Trophoblast cell (in vitro differentiated cells and primary cell): ENCODE data around the gene TRIM41.

ENCODE experiments used
- DNase-seq, 2 donors: peaks; one replicate each; pipeline ENCODE4 v3.0.0-alpha.2; 2016
- H2AFZ ChIP-seq: 2 replicates; pipeline ENCODE4 v1.6.1; 2013; ENCODE audit warnings: low read length, moderate library complexity, mild to moderate bottlenecking; ENCODE audit not compliant: insufficient read depth, poor library complexity
- H2AK5ac ChIP-seq: 2 replicates; pipeline ENCODE4 v1.6.1; 2013; ENCODE audit warnings: mild to moderate bottlenecking, low read length
- H2BK120ac ChIP-seq: 2 replicates; pipeline ENCODE4 v1.6.1; 2013; ENCODE audit warnings: low read length, mild to moderate bottlenecking, moderate library complexity; ENCODE audit not compliant: insufficient read depth, poor library complexity
- H2BK12ac ChIP-seq: 2 replicates; pipeline ENCODE4 v1.6.1; 2013; ENCODE audit warnings: mild to moderate bottlenecking, low read length, moderate library complexity
- H2BK5ac ChIP-seq: 2 replicates; pipeline ENCODE4 v1.6.1; 2013; ENCODE audit warnings: low read length, low read depth, moderate library complexity, mild to moderate bottlenecking; ENCODE audit not compliant: poor library complexity
- H3K14ac ChIP-seq: 2 replicates; pipeline ENCODE4 v1.6.1; 2013; ENCODE audit warnings: mild to moderate bottlenecking, low read length
- H3K18ac ChIP-seq: 2 replicates; pipeline ENCODE4 v1.6.1; 2013; ENCODE audit warnings: mild to moderate bottlenecking, low read length
- H3K23ac ChIP-seq: 2 replicates; pipeline ENCODE4 v1.6.1; 2013; ENCODE audit warnings: low read length
- H3K27ac ChIP-seq: 2 replicates; pipeline ENCODE4 v1.5.1; 2013; ENCODE audit warnings: low read depth, mild to moderate bottlenecking, inconsistent platforms, low read length, moderate library complexity
- H3K27me3 ChIP-seq: 2 replicates; pipeline ENCODE4 v1.6.1; 2013; ENCODE audit warnings: inconsistent platforms, mild to moderate bottlenecking, low read length, moderate library complexity; ENCODE audit not compliant: insufficient read depth
- H3K36me3 ChIP-seq, 2 experiments: 1 replicate in 1 of 2; 2 replicates in 1 of 2; pipeline ENCODE4 v1.6.1; 2013; ENCODE audit warnings: low read length in 2 of 2, mild to moderate bottlenecking in 2 of 2, moderate library complexity in 1 of 2; ENCODE audit not compliant: insufficient read depth in 2 of 2, control insufficient read depth in 1 of 2
- H3K4ac ChIP-seq: 2 replicates; pipeline ENCODE4 v1.6.1; 2013; ENCODE audit warnings: low read depth, mild to moderate bottlenecking, low read length, moderate library complexity
- H3K4me1 ChIP-seq, 2 experiments: 1 replicate in 1 of 2; 2 replicates in 1 of 2; pipeline ENCODE4 v1.6.1; 2013; ENCODE audit warnings: low read length in 2 of 2, mild to moderate bottlenecking in 2 of 2, moderate library complexity in 1 of 2; ENCODE audit not compliant: insufficient read depth in 2 of 2, control insufficient read depth in 1 of 2
- H3K4me2 ChIP-seq: 2 replicates; pipeline ENCODE4 v1.6.1; 2013; ENCODE audit warnings: inconsistent platforms, mild to moderate bottlenecking, low read length, moderate library complexity
- H3K4me3 ChIP-seq: 2 replicates; pipeline ENCODE4 v1.5.1; 2013; ENCODE audit warnings: mild to moderate bottlenecking, low read depth, low read length, inconsistent platforms
- H3K79me1 ChIP-seq: one replicate; pipeline ENCODE4 v1.6.1; 2013; ENCODE audit warnings: low read length
- H3K79me2 ChIP-seq: 2 replicates; pipeline ENCODE4 v1.6.1; 2013; ENCODE audit warnings: low read length, mild to moderate bottlenecking; ENCODE audit not compliant: control insufficient read depth, insufficient read depth, poor library complexity
- H3K9ac ChIP-seq: 2 replicates; pipeline ENCODE4 v1.6.1; 2013; ENCODE audit warnings: mild to moderate bottlenecking, low read length
- H3K9me3 ChIP-seq: 2 replicates; pipeline ENCODE4 v1.6.1; 2013; ENCODE audit warnings: low read depth, mild to moderate bottlenecking, control low read depth, inconsistent platforms, low read length; ENCODE audit not compliant: insufficient read depth
- H4K12ac ChIP-seq: 2 replicates; pipeline ENCODE4 v1.6.1; 2013; ENCODE audit warnings: low read depth, mild to moderate bottlenecking, low read length, moderate library complexity
- H4K8ac ChIP-seq: 2 replicates; pipeline ENCODE4 v1.6.1; 2013; ENCODE audit warnings: low read depth, mild to moderate bottlenecking, low read length, moderate library complexity
- H4K91ac ChIP-seq: one replicate; pipeline ENCODE4 v1.6.1; 2013; ENCODE audit warnings: low read depth, mild to moderate bottlenecking, low read length, moderate library complexity
- WGBS: extraction: QIAGEN DNeasy Blood & Tissue Kit; methylation state at CpG from one replicate; pipeline ENCODE4 v1.1.7; 2013; ENCODE audit warnings: missing lambda C conversion rate; ENCODE audit not compliant: insufficient read length, insufficient coverage; ENCODE audit errors: extremely low coverage; 5-methylcytosine and 5-hydroxymethylcytosine counted together

The TRIM41 gene

GRCh38 chr5:181186022-181186421 lies 37.1 kb upstream of the TRIM41 start:
- no peaks in the 10 kb centered on the region for H3K9me3 ChIP-seq
- peaks cover 10% of the 10 kb centered on the region for H3K27me3 ChIP-seq
- H4K8ac ChIP-seq: no peak overlapping the region
- no peaks in the 10 kb centered on the region for H3K36me3 ChIP-seq
- no peaks in the 10 kb centered on the region for H3K79me2 ChIP-seq
- no peak overlapping the region for H4K12ac ChIP-seq
- H2BK120ac ChIP-seq: no peak overlapping the region
- H3K4me2 ChIP-seq: no peak overlapping the region
- DNase-seq: no peak
- no peak overlapping the region for H3K27ac ChIP-seq
- no peak overlapping the region for H4K91ac ChIP-seq
- H3K18ac ChIP-seq: no peak overlapping the region
- no peak overlapping the region for H3K4ac ChIP-seq
- H3K14ac ChIP-seq: no peak overlapping the region
- H3K4me3 ChIP-seq: no peak overlapping the region
- no CpG with 5 or more reads among the region's 6 CpGs for WGBS
- no peak overlapping the region for H2AFZ ChIP-seq
- no peaks in the 10 kb centered on the region for H3K4me1 ChIP-seq
- H2BK12ac ChIP-seq: no peak overlapping the region
- H3K79me1 ChIP-seq: peaks cover 2% of the 10 kb centered on the region
- no peak overlapping the region for H2AK5ac ChIP-seq
- no peak overlapping the region for H3K9ac ChIP-seq
- H2BK5ac ChIP-seq: no peak overlapping the region
- no peak overlapping the region for H3K23ac ChIP-seq

- Histone ChIP-seq H2BK5ac (no peak overlapping the region), H3K4me3 (peak overlapping the region; percentile 61), H3K18ac (no peak overlapping the region), H3K14ac (no peak overlapping the region), H3K79me2 (peaks cover 5% of the 10 kb centered on the region), H2AK5ac (no peak overlapping the region), H3K4ac (no peak overlapping the region), H3K36me3 (no peaks in the 10 kb centered on the region), H4K12ac (no peak overlapping the region), H2AFZ (no peak overlapping the region), H3K79me1 (peaks cover 8% of the 10 kb centered on the region), H3K23ac (no peak overlapping the region), H3K27me3 (peaks cover 10% of the 10 kb centered on the region), H3K9ac (no peak overlapping the region), H3K4me1 (no peaks in the 10 kb centered on the region), H3K27ac (no peak overlapping the region), H3K9me3 (no peaks in the 10 kb centered on the region), H4K8ac (peak overlapping the region; percentile 54), H2BK120ac (no peak overlapping the region), H2BK12ac (no peak overlapping the region), H4K91ac (no peak overlapping the region), H3K4me2 (peak overlapping the region; percentile 54)
- no peak for DNase-seq
- WGBS: no CpG with 5 or more reads among the region's 8 CpGs
Measured at GRCh38 chr5:181186986-181187499, 36.0 kb upstream of the TRIM41 start.

GRCh38 chr5:181187500-181188213 lies 35.4 kb upstream of the TRIM41 start:
- Histone ChIP-seq H3K9me3 (no peaks in the 10 kb centered on the region), H3K4me3 (peak overlapping the region; percentile 66), H2BK5ac (no peak overlapping the region), H3K4me1 (peaks cover 4% of the 10 kb centered on the region in 2 experiments), H3K36me3 (no peaks in the 10 kb centered on the region), H4K12ac (no peak overlapping the region), H3K18ac (no peak overlapping the region), H3K9ac (no peak overlapping the region), H3K79me1 (peaks cover 8% of the 10 kb centered on the region), H2BK120ac (no peak overlapping the region), H3K27me3 (peaks cover 10% of the 10 kb centered on the region), H3K4ac (no peak overlapping the region), H3K4me2 (peak overlapping the region; percentile 54), H4K8ac (peak overlapping the region; percentile 54), H2BK12ac (no peak overlapping the region), H3K27ac (no peak overlapping the region), H3K79me2 (peaks cover 6% of the 10 kb centered on the region), H3K23ac (no peak overlapping the region), H4K91ac (no peak overlapping the region), H2AK5ac (no peak overlapping the region), H3K14ac (no peak overlapping the region), H2AFZ (no peak overlapping the region)
- no CpG with 5 or more reads among the region's 37 CpGs for WGBS
- DNase-seq: peak; percentile 91 to 94

- Histone ChIP-seq H3K36me3 (no peaks in the 10 kb centered on the region), H4K91ac (peak overlapping the region; percentile 39), H3K27ac (no peak overlapping the region), H3K79me2 (peaks cover 6% of the 10 kb centered on the region), H3K4me2 (peak overlapping the region; percentile 100), H3K4ac (no peak overlapping the region), H3K27me3 (peaks cover 10% of the 10 kb centered on the region), H3K79me1 (peaks cover 8% of the 10 kb centered on the region), H3K18ac (peak overlapping the region; percentile 66), H4K8ac (peak overlapping the region; percentile 64), H2AFZ (peak overlapping the region; percentile 77), H2BK120ac (no peak overlapping the region), H2BK12ac (no peak overlapping the region), H3K9ac (peak overlapping the region; percentile 39), H3K4me1 (peaks cover 4% of the 10 kb centered on the region in 2 experiments), H3K23ac (no peak overlapping the region), H3K4me3 (peak overlapping the region; percentile 86), H3K14ac (peak overlapping the region; percentile 46), H3K9me3 (no peaks in the 10 kb centered on the region), H4K12ac (peak overlapping the region; percentile 91), H2AK5ac (no peak overlapping the region), H2BK5ac (no peak overlapping the region)
- WGBS: no CpG with 5 or more reads among the region's 35 CpGs
- DNase-seq: peak; percentile 89 to 95
Measured at GRCh38 chr5:181188700-181189362, 34.2 kb upstream of the TRIM41 start.
